CD1c-positive myeloid dendritic cell (primary cell): Measurements from ENCODE around the gene NRTN.
"Not testable (repeated sequence)": the region's sequence is repeated elsewhere in the genome, so short reads cannot be mapped to it uniquely, and the experiment has no call there.

Experiments used
- DNase-seq: peaks from one replicate; pipeline ENCODE4 v3.0.0-alpha.2; 2016; ENCODE audit errors: extremely low spot score

The NRTN gene

GRCh38 chr19:5804516-5805461 lies at the start of gene NRTN:
Gene NRTN (plus strand): TSS chr19:5805067. CDS start chr19:5824166, 19,099 bp downstream.
- no peak for DNase-seq

GRCh38 chr19:5762608-5763217 lies 42.2 kb upstream of the NRTN start:
- DNase-seq: no peak

GRCh38 chr19:5765220-5765619 lies 39.6 kb upstream of the NRTN start:
- no peak for DNase-seq

GRCh38 chr19:5767949-5768348 lies 36.9 kb upstream of the NRTN start:
- DNase-seq: no peak

- DNase-seq: no peak
Measured at GRCh38 chr19:5772416-5772815, 32.5 kb upstream of the NRTN start.

- no peak for DNase-seq
Measured at GRCh38 chr19:5773276-5773675, 31.6 kb upstream of the NRTN start.

- DNase-seq: no peak
Measured at GRCh38 chr19:5774921-5775320, 29.9 kb upstream of the NRTN start.

GRCh38 chr19:5775668-5776309 lies 29.1 kb upstream of the NRTN start:
- DNase-seq: no peak

- no peak for DNase-seq
Measured at GRCh38 chr19:5778402-5778801, 26.5 kb upstream of the NRTN start.

- DNase-seq: not testable (repeated sequence)
Measured at GRCh38 chr19:5780916-5781315, 24.0 kb upstream of the NRTN start.

GRCh38 chr19:5782322-5782721 lies 22.5 kb upstream of the NRTN start:
- DNase-seq: no peak

- DNase-seq: no peak
Measured at GRCh38 chr19:5782945-5783919, 21.6 kb upstream of the NRTN start.

GRCh38 chr19:5784581-5785147 lies 20.2 kb upstream of the NRTN start, which contains the start of gene PRR22:
Gene PRR22 (minus strand): TSS chr19:5784746. CDS start chr19:5784660, 86 bp downstream.
- no peak for DNase-seq

- DNase-seq: no peak
Measured at GRCh38 chr19:5785423-5785822, 19.4 kb upstream of the NRTN start.

GRCh38 chr19:5786593-5787408 lies 18.1 kb upstream of the NRTN start:
- DNase-seq: no peak

GRCh38 chr19:5787409-5788182 lies 17.3 kb upstream of the NRTN start:
- no peak for DNase-seq

- no peak for DNase-seq
Measured at GRCh38 chr19:5788422-5788821, 16.4 kb upstream of the NRTN start.

GRCh38 chr19:5789351-5789761 lies 15.5 kb upstream of the NRTN start:
- no peak for DNase-seq

- DNase-seq: no peak
Measured at GRCh38 chr19:5789886-5790558, 14.8 kb upstream of the NRTN start.
